Nephron (organoid): Measurements from ENCODE around the gene TFR2.

Experiments
- H3K27ac Mint-ChIP-seq, 3 experiments: 2 replicates each; pipeline ENCODE4 v1.8.0; 2020; ENCODE audit warnings: mixed read lengths in 3 of 3, mild to moderate bottlenecking in 2 of 3, moderate library complexity in 1 of 3
- H3K27me3 Mint-ChIP-seq: 2 replicates; pipeline ENCODE4 v1.8.0; 2021; ENCODE audit warnings: low read depth, mild to moderate bottlenecking, moderate library complexity, mixed read lengths
- H3K36me3 Mint-ChIP-seq: 2 replicates; pipeline ENCODE4 v1.8.0; 2020; ENCODE audit warnings: low read depth, mixed read lengths
- H3K4me1 Mint-ChIP-seq: 2 replicates; pipeline ENCODE4 v1.8.0; 2020; ENCODE audit warnings: mixed read lengths
- H3K4me3 Mint-ChIP-seq, 3 experiments: 2 replicates each; pipeline ENCODE4 v1.8.0; 2020; ENCODE audit warnings: mild to moderate bottlenecking in 3 of 3, mixed read lengths in 3 of 3, moderate library complexity in 2 of 3
- H3K9me3 Mint-ChIP-seq: 2 replicates; pipeline ENCODE4 v1.8.0; 2020; ENCODE audit warnings: mixed read lengths
- CTCF ChIP-seq, 3 experiments: fragments of 200-600 bp; sonication (generic); IDR thresholded peaks; one replicate each; pipeline ENCODE4 v1.5.0; 2021; ENCODE audit warnings: antibody characterized with exemption in 3 of 3; ENCODE audit not compliant: unreplicated experiment in 3 of 3

The TFR2 gene

GRCh38 chr7:100683659-100684533, 42.5 kb upstream of the TFR2 start:
- Mint-ChIP-seq H3K27me3 (no peaks in the 10 kb centered on the region), H3K9me3 (no peaks in the 10 kb centered on the region), H3K36me3 (peaks cover 40% of the 10 kb centered on the region), H3K4me3 (no peak overlapping the region), H3K4me1 (peaks cover 9% of the 10 kb centered on the region), H3K27ac (no peak overlapping the region)
- TF ChIP-seq CTCF (IDR thresholded peaks at IDR 0.05; ENCODE audit: unreplicated experiment in 3 of 3) = no peak

- TF ChIP-seq CTCF (IDR thresholded peaks at IDR 0.05; ENCODE audit: unreplicated experiment in 3 of 3) = no peak
- Mint-ChIP-seq H3K9me3 (no peaks in the 10 kb centered on the region), H3K36me3 (peaks cover 39% of the 10 kb centered on the region), H3K4me1 (peaks cover 5% of the 10 kb centered on the region), H3K27ac (no peak overlapping the region), H3K4me3 (no peak overlapping the region), H3K27me3 (no peaks in the 10 kb centered on the region)
Observed at GRCh38 chr7:100682991-100683658, 41.8 kb upstream of the TFR2 start.

GRCh38 chr7:100682228-100682741, 40.9 kb upstream of the TFR2 start:
- Mint-ChIP-seq H3K27ac (no peak overlapping the region), H3K4me3 (no peak overlapping the region), H3K36me3 (peaks cover 43% of the 10 kb centered on the region), H3K9me3 (no peaks in the 10 kb centered on the region), H3K27me3 (no peaks in the 10 kb centered on the region), H3K4me1 (peaks cover 5% of the 10 kb centered on the region)
- TF ChIP-seq CTCF (IDR thresholded peaks at IDR 0.05; ENCODE audit: unreplicated experiment in 3 of 3) = no peak

GRCh38 chr7:100681491-100682227, 40.3 kb upstream of the TFR2 start:
- no peak for TF ChIP-seq CTCF (IDR thresholded peaks at IDR 0.05; ENCODE audit: unreplicated experiment in 3 of 3)
- H3K36me3 Mint-ChIP-seq = peaks cover 40% of the 10 kb centered on the region
- H3K9me3 Mint-ChIP-seq = no peaks in the 10 kb centered on the region
- H3K27ac Mint-ChIP-seq = no peak overlapping the region
- no peak overlapping the region for H3K4me3 Mint-ChIP-seq
- peaks cover 5% of the 10 kb centered on the region for H3K4me1 Mint-ChIP-seq
- H3K27me3 Mint-ChIP-seq = no peaks in the 10 kb centered on the region

GRCh38 chr7:100680576-100681271, 39.4 kb upstream of the TFR2 start:
- peaks cover 38% of the 10 kb centered on the region for H3K36me3 Mint-ChIP-seq
- H3K4me1 Mint-ChIP-seq = peaks cover 5% of the 10 kb centered on the region
- TF ChIP-seq CTCF (IDR thresholded peaks at IDR 0.05; ENCODE audit: unreplicated experiment in 3 of 3) = no peak
- H3K27me3 Mint-ChIP-seq = no peaks in the 10 kb centered on the region
- H3K9me3 Mint-ChIP-seq = no peaks in the 10 kb centered on the region
- H3K27ac Mint-ChIP-seq = no peak overlapping the region
- no peak overlapping the region for H3K4me3 Mint-ChIP-seq
